Testis (tissue), 2 donors: Measurements from ENCODE around the gene TLCD2.

Experiments used
- POLR2A ChIP-seq: fragments of 450-650 bp; IDR thresholded peaks from one replicate; pipeline ENCODE4 v1.6.1; 2017; ENCODE audit warnings: antibody characterized with exemption, mild to moderate bottlenecking, moderate library complexity
- TF ChIP-seq, protein P1 (sequence below), 3 experiments: fragments of 450-650 bp in 2 of 3; fragments of 200-600 bp in 1 of 3; sonication (generic) in 1 of 3; IDR thresholded peaks; one replicate each; pipeline ENCODE4 v1.5.1; 2016 to 2019; ENCODE audit warnings: antibody characterized with exemption in 3 of 3, mild to moderate bottlenecking in 2 of 3, moderate library complexity in 1 of 3

DNA sequence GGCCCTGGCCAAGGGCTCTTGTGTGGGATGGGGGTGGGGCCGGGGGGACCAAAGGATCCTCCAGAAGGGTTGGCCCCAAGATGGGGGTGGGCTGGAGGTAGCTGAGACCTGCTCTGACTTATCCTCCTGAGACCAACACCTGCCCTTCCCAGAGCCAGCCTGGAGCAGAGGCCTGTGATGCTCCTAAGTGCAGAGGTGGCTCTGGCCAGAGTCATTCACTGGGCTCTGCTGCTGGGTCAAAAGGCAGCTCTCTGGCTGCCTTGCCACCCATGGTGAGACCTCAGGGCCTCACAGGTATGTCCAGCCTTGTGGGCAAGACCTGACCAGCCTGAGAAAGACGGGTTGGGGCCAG lies 32.9 kb upstream of the TLCD2 start:
- no peak for TF ChIP-seq POLR2A
- TF ChIP-seq, protein P1, sequence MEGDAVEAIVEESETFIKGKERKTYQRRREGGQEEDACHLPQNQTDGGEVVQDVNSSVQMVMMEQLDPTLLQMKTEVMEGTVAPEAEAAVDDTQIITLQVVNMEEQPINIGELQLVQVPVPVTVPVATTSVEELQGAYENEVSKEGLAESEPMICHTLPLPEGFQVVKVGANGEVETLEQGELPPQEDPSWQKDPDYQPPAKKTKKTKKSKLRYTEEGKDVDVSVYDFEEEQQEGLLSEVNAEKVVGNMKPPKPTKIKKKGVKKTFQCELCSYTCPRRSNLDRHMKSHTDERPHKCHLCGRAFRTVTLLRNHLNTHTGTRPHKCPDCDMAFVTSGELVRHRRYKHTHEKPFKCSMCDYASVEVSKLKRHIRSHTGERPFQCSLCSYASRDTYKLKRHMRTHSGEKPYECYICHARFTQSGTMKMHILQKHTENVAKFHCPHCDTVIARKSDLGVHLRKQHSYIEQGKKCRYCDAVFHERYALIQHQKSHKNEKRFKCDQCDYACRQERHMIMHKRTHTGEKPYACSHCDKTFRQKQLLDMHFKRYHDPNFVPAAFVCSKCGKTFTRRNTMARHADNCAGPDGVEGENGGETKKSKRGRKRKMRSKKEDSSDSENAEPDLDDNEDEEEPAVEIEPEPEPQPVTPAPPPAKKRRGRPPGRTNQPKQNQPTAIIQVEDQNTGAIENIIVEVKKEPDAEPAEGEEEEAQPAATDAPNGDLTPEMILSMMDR (IDR thresholded peaks at IDR 0.05), result no peak
